Peyer's patch (tissue), 4 donors: ENCODE results near the gene CNTNAP4.

ENCODE experiments used
- CTCF ChIP-seq, 6 experiments: fragments of 450-650 bp in 4 of 6; fragments of 200-600 bp in 2 of 6; sonication (generic) in 1 of 6; IDR thresholded peaks; one replicate each; pipeline ENCODE4 v1.5.1; 2017 to 2019; ENCODE audit warnings: antibody characterized with exemption in 6 of 6, mild to moderate bottlenecking in 3 of 6, moderate library complexity in 1 of 6
- POLR2A ChIP-seq, 2 donors: fragments of 450-650 bp; IDR thresholded peaks; one replicate each; pipeline ENCODE4 v1.5.1; 2017; ENCODE audit warnings: antibody characterized with exemption in 2 of 2, mild to moderate bottlenecking in 2 of 2, moderate library complexity in 2 of 2

- no peak for TF ChIP-seq CTCF (IDR thresholded peaks at IDR 0.05)
- no peak for TF ChIP-seq POLR2A (IDR thresholded peaks at IDR 0.05)
These were observed 206.2 kb downstream of the CNTNAP4 start for GRCh38 chr16:76483307-76483909.
